Measurements from ENCODE around the gene SCCPDH.
"Not testable (repeated sequence)": the region's sequence is repeated elsewhere in the genome, so short reads cannot be mapped to it uniquely, and the experiment has no call there.

SCCPDH gene

GRCh38 chr1:246801241-246802020 lies 77.2 kb downstream of the SCCPDH start:
- Histone ChIP-seq H3K4me1 (ENCODE audit: insufficient read depth, low read length) (peaks cover 2% of the 10 kb centered on the region; the same call in 1 of the 2 replicates), H3K9me3 (ENCODE audit: control insufficient read depth, insufficient read depth, low read length) (no peaks in the 10 kb centered on the region), H3K9ac (ENCODE audit: low read depth, low read length) (no peak overlapping the region), H3K36me3 (ENCODE audit: insufficient read depth, low read length) (no peaks in the 10 kb centered on the region)

GRCh38 chr1:246803373-246803772 lies 79.2 kb downstream of the SCCPDH start:
- Histone ChIP-seq H3K36me3 (ENCODE audit: insufficient read depth, low read length) (no peaks in the 10 kb centered on the region), H3K9me3 (ENCODE audit: control insufficient read depth, insufficient read depth, low read length) (no peaks in the 10 kb centered on the region; the same call in 1 of the 2 replicates), H3K4me1 (ENCODE audit: insufficient read depth, low read length) (peaks cover 2% of the 10 kb centered on the region; the same call in 1 of the 2 replicates), H3K9ac (ENCODE audit: low read depth, low read length) (no peak overlapping the region)

GRCh38 chr1:246803883-246804282 lies 79.7 kb downstream of the SCCPDH start:
- H3K9ac ChIP-seq (ENCODE audit: low read depth, low read length): no peak overlapping the region
- no peaks in the 10 kb centered on the region; the same call in 1 of the 2 replicates for H3K9me3 ChIP-seq (ENCODE audit: control insufficient read depth, insufficient read depth, low read length)
- peaks cover 2% of the 10 kb centered on the region; the same call in 1 of the 2 replicates for H3K4me1 ChIP-seq (ENCODE audit: insufficient read depth, low read length)
- H3K36me3 ChIP-seq (ENCODE audit: insufficient read depth, low read length): no peaks in the 10 kb centered on the region

GRCh38 chr1:246805135-246805716 lies 81.0 kb downstream of the SCCPDH start:
- Histone ChIP-seq H3K36me3 (ENCODE audit: insufficient read depth, low read length) (no peaks in the 10 kb centered on the region), H3K4me1 (ENCODE audit: insufficient read depth, low read length) (no peaks in the 10 kb centered on the region), H3K9ac (ENCODE audit: low read depth, low read length) (no peak overlapping the region), H3K9me3 (ENCODE audit: control insufficient read depth, insufficient read depth, low read length) (peaks cover 2% of the 10 kb centered on the region; the same call in 1 of the 2 replicates)

GRCh38 chr1:246809473-246809872 lies 85.3 kb downstream of the SCCPDH start:
- H3K36me3 ChIP-seq (ENCODE audit: insufficient read depth, low read length): no peaks in the 10 kb centered on the region
- H3K9ac ChIP-seq (ENCODE audit: low read depth, low read length): no peak overlapping the region
- H3K4me1 ChIP-seq (ENCODE audit: insufficient read depth, low read length): peaks cover 8% of the 10 kb centered on the region
- H3K9me3 ChIP-seq (ENCODE audit: control insufficient read depth, insufficient read depth, low read length): peaks cover 2% of the 10 kb centered on the region; the same call in 1 of the 2 replicates

GRCh38 chr1:246811985-246812384 lies 87.8 kb downstream of the SCCPDH start:
- Histone ChIP-seq H3K9ac (ENCODE audit: low read depth, low read length) (no peak overlapping the region), H3K36me3 (ENCODE audit: insufficient read depth, low read length) (no peaks in the 10 kb centered on the region), H3K9me3 (ENCODE audit: control insufficient read depth, insufficient read depth, low read length) (peaks cover 2% of the 10 kb centered on the region; the same call in 1 of the 2 replicates), H3K4me1 (ENCODE audit: insufficient read depth, low read length) (peaks cover 8% of the 10 kb centered on the region)

GRCh38 chr1:246813325-246813724 lies 89.1 kb downstream of the SCCPDH start:
- H3K9me3 ChIP-seq (ENCODE audit: control insufficient read depth, insufficient read depth, low read length); H3K4me1 ChIP-seq (ENCODE audit: insufficient read depth, low read length): not testable (repeated sequence)

GRCh38 chr1:246814890-246815289 lies 90.7 kb downstream of the SCCPDH start:
- Histone ChIP-seq H3K9ac (ENCODE audit: low read depth, low read length) (no peak overlapping the region), H3K36me3 (ENCODE audit: insufficient read depth, low read length) (no peaks in the 10 kb centered on the region)

More at GRCh38 chr1:246813325-246813724, 89.1 kb downstream of the SCCPDH start:
- H3K9ac ChIP-seq (ENCODE audit: low read depth, low read length); H3K36me3 ChIP-seq (ENCODE audit: insufficient read depth, low read length): not testable (repeated sequence)

GRCh38 chr1:246815693-246816270 lies 91.6 kb downstream of the SCCPDH start:
- H3K36me3 ChIP-seq (ENCODE audit: insufficient read depth, low read length): no peaks in the 10 kb centered on the region
- H3K9ac ChIP-seq (ENCODE audit: low read depth, low read length): no peak overlapping the region
- H3K4me1 ChIP-seq (ENCODE audit: insufficient read depth, low read length): peaks cover 8% of the 10 kb centered on the region
- H3K9me3 ChIP-seq (ENCODE audit: control insufficient read depth, insufficient read depth, low read length): no peaks in the 10 kb centered on the region

More at GRCh38 chr1:246814890-246815289, 90.7 kb downstream of the SCCPDH start:
- peaks cover 8% of the 10 kb centered on the region for H3K4me1 ChIP-seq (ENCODE audit: insufficient read depth, low read length)
- no peaks in the 10 kb centered on the region for H3K9me3 ChIP-seq (ENCODE audit: control insufficient read depth, insufficient read depth, low read length)
